Stomach (tissue), 4 donors: ENCODE results near the gene WIPI1.

Experiments
- POLR2A ChIP-seq, 4 donors: fragments of 450-650 bp; IDR thresholded peaks; one replicate each; pipeline ENCODE4 v1.6.1; 2016; ENCODE audit warnings: antibody characterized with exemption in 4 of 4, control low read depth in 2 of 4, mild to moderate bottlenecking in 1 of 4, moderate library complexity in 1 of 4
- TF ChIP-seq, protein P1 (sequence below), 7 experiments: fragments of 450-650 bp in 4 of 7; fragments of 200-600 bp in 3 of 7; sonication (generic) in 3 of 7; IDR thresholded peaks; one replicate each; pipeline ENCODE4 v1.5.1; 2016 to 2019; ENCODE audit warnings: antibody characterized with exemption in 7 of 7, control low read depth in 2 of 7, mild to moderate bottlenecking in 1 of 7

DNA sequence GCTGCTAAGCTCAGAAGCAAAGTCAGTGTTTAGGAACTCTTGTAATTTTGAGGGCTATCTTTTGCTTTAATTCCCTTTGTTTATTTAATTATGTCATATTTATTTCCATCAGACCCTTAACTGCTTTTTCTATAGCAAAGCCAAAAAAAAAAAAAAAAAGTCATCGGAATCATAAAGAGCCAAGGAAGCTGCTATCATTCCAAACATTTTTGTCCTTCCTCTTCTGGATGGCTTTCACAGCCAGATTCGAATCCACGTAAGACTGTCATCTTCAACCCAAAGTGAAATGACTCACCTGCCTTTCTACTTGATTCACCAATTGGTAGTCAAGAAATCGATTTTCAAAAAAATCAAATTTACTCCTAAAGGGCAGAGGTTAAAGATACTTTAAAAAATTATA, 38.4 kb downstream of the WIPI1 start:
- TF ChIP-seq, protein P1, sequence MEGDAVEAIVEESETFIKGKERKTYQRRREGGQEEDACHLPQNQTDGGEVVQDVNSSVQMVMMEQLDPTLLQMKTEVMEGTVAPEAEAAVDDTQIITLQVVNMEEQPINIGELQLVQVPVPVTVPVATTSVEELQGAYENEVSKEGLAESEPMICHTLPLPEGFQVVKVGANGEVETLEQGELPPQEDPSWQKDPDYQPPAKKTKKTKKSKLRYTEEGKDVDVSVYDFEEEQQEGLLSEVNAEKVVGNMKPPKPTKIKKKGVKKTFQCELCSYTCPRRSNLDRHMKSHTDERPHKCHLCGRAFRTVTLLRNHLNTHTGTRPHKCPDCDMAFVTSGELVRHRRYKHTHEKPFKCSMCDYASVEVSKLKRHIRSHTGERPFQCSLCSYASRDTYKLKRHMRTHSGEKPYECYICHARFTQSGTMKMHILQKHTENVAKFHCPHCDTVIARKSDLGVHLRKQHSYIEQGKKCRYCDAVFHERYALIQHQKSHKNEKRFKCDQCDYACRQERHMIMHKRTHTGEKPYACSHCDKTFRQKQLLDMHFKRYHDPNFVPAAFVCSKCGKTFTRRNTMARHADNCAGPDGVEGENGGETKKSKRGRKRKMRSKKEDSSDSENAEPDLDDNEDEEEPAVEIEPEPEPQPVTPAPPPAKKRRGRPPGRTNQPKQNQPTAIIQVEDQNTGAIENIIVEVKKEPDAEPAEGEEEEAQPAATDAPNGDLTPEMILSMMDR (IDR thresholded peaks at IDR 0.05): no peak
- no peak for TF ChIP-seq POLR2A (IDR thresholded peaks at IDR 0.05)
